ENCODE data around the gene TMEM244.
"Not testable (repeated sequence)": the region's sequence is repeated elsewhere in the genome, so short reads cannot be mapped to it uniquely, and the experiment has no call there.

TMEM244 gene

GRCh38 chr6:129867403-129867802, 6.3 kb upstream of the TMEM244 start:
- no peak for DNase-seq (ENCODE audit: low read depth in 1 of 2, low spot score in 1 of 2)

GRCh38 chr6:129866688-129867087, 5.6 kb upstream of the TMEM244 start:
- no peak for DNase-seq (ENCODE audit: low read depth in 1 of 2, low spot score in 1 of 2)

- no peak for DNase-seq (ENCODE audit: low read depth in 1 of 2, low spot score in 1 of 2)
Observed at GRCh38 chr6:129866256-129866655, 5.1 kb upstream of the TMEM244 start.

GRCh38 chr6:129865013-129865412, 3.9 kb upstream of the TMEM244 start:
- no peak for DNase-seq (ENCODE audit: low read depth in 1 of 2, low spot score in 1 of 2)

- DNase-seq (ENCODE audit: low read depth in 1 of 2, low spot score in 1 of 2), result no peak
Observed at GRCh38 chr6:129863664-129864063, 2.5 kb upstream of the TMEM244 start.

GRCh38 chr6:129859524-129859923, 1.6 kb downstream of the TMEM244 start:
- no peak for DNase-seq (ENCODE audit: low read depth in 1 of 2, low spot score in 1 of 2)

GRCh38 chr6:129857838-129858237, 3.3 kb downstream of the TMEM244 start:
- no peak for DNase-seq (ENCODE audit: low read depth in 1 of 2, low spot score in 1 of 2)

- no peak for DNase-seq (ENCODE audit: low read depth in 1 of 2, low spot score in 1 of 2)
Observed at GRCh38 chr6:129853996-129854711, 7.0 kb downstream of the TMEM244 start.

- no peak for DNase-seq (ENCODE audit: low read depth in 1 of 2, low spot score in 1 of 2)
Observed at GRCh38 chr6:129852257-129852858, 8.8 kb downstream of the TMEM244 start.

- DNase-seq (ENCODE audit: low read depth in 1 of 2, low spot score in 1 of 2), result no peak
Observed at GRCh38 chr6:129849456-129849855, 11.7 kb downstream of the TMEM244 start.

- no peak for DNase-seq (ENCODE audit: low read depth in 1 of 2, low spot score in 1 of 2)
Observed at GRCh38 chr6:129846761-129847160, 14.4 kb downstream of the TMEM244 start.

GRCh38 chr6:129845696-129846095, 15.4 kb downstream of the TMEM244 start:
- no peak for DNase-seq (ENCODE audit: low read depth in 1 of 2, low spot score in 1 of 2)

GRCh38 chr6:129844118-129844891, 16.8 kb downstream of the TMEM244 start:
- DNase-seq (ENCODE audit: low read depth in 1 of 2, low spot score in 1 of 2), result no peak

GRCh38 chr6:129843573-129843972, 17.5 kb downstream of the TMEM244 start:
- no peak for DNase-seq (ENCODE audit: low read depth in 1 of 2, low spot score in 1 of 2)

GRCh38 chr6:129842881-129843409, 18.2 kb downstream of the TMEM244 start:
- DNase-seq (ENCODE audit: low read depth in 1 of 2, low spot score in 1 of 2), result no peak

GRCh38 chr6:129842137-129842536, 19.0 kb downstream of the TMEM244 start:
- DNase-seq (ENCODE audit: low read depth in 1 of 2, low spot score in 1 of 2), result no peak

GRCh38 chr6:129839562-129839961, 21.6 kb downstream of the TMEM244 start:
- not testable (repeated sequence) for DNase-seq (ENCODE audit: low read depth in 1 of 2, low spot score in 1 of 2)

- DNase-seq (ENCODE audit: low read depth in 1 of 2, low spot score in 1 of 2), result no peak
Observed at GRCh38 chr6:129835691-129836090, 25.4 kb downstream of the TMEM244 start.

GRCh38 chr6:129832299-129832698, 28.8 kb downstream of the TMEM244 start:
- DNase-seq (ENCODE audit: low read depth in 1 of 2, low spot score in 1 of 2), result no peak

- DNase-seq (ENCODE audit: low read depth in 1 of 2, low spot score in 1 of 2), result no peak
Observed at GRCh38 chr6:129828229-129828628, 32.9 kb downstream of the TMEM244 start.

- no peak for DNase-seq (ENCODE audit: low read depth in 1 of 2, low spot score in 1 of 2)
Observed at GRCh38 chr6:129818251-129818650, 42.9 kb downstream of the TMEM244 start.

GRCh38 chr6:129817821-129818220, 43.3 kb downstream of the TMEM244 start:
- DNase-seq (ENCODE audit: low read depth in 1 of 2, low spot score in 1 of 2), result no peak

Measured in activated T-helper 1 cell treated with anti-CD3 and anti-CD28 coated beads, Interleukin-2, amount 50 U/mL, for 16 hours (primary cell).